DMS153 (cell line): ENCODE results near the gene MLH1.
"Not testable (repeated sequence)": the region's sequence is repeated elsewhere in the genome, so short reads cannot be mapped to it uniquely, and the experiment has no call there.

Experiments used
- DNase-seq: peaks from one replicate; lab custom pipeline; 2025; lab: John Stamatoyannopoulos, UW

MLH1 gene

DNA sequence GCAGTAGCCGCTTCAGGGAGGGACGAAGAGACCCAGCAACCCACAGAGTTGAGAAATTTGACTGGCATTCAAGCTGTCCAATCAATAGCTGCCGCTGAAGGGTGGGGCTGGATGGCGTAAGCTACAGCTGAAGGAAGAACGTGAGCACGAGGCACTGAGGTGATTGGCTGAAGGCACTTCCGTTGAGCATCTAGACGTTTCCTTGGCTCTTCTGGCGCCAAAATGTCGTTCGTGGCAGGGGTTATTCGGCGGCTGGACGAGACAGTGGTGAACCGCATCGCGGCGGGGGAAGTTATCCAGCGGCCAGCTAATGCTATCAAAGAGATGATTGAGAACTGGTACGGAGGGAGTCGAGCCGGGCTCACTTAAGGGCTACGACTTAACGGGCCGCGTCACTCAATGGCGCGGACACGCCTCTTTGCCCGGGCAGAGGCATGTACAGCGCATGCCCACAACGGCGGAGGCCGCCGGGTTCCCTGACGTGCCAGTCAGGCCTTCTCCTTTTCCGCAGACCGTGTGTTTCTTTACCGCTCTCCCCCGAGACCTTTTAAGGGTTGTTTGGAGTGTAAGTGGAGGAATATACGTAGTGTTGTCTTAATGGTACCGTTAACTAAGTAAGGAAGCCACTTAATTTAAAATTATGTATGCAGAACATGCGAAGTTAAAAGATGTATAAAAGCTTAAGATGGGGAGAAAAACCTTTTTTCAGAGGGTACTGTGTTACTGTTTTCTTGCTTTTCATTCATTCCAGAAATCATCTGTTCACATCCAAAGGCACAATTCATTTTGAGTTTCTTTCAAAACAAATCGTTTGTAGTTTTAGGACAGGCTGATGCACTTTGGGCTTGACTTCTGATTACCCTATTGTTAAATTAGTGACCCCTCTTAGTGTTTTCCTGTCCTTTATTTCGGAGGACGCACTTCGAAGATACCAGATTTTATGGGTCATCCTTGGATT lies at the start of gene MLH1:
TSS of gene MLH1 (plus strand) at position 193 of the 958 bp plus-strand sequence. CDS start at position 223, 30 bp downstream.
- no peak for DNase-seq

DNA sequence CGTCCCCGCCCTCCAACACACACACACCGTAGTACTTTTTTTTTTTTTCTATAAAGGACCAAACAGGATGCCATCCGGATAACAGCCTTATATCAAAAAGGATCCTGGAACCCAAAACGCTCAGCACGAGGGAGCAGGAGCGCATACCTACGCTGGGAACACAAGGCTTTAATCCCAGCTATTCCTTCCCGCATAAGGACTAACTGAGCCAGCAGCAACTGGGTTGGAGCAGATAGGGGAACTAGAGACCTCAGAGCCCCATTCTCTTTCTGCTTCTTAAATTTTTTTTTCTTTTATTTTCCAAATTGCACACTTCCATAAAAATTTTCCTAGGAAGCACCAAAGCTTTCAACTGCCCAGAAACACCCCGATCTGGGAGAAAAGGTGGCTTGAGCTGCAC lies 49.7 kb upstream of the MLH1 start:
- no peak for DNase-seq

DNA sequence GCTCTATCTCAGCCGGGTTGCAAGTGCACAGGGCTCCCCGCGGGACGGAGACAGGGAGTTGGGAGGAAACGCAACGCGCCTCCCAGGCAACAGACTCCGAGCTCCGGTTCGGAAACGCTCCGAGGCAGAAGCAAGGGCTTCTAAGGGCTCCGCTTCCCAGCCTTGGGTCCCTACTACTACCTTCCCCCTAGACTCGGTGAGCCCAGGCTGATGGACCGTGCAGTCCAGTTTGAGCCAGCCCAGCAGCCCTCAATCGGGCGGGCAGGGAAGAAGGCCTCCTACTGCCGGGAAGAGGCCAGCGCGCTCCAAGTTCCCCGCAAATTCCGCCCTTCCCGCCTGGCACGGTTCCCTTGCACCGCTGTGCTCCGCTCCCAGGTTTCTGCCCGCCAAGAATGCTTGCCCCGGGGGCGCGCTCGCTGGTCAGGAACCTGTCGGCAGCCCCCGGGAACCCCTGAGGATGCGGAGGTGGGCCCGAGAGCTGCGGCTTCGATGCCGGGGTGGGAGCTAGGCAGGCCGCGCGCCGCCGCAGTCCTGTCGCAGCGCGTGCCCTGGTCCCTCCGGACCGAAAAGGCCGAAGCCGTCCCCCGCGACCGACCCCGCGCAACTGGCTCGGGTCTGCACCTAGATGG lies 49.2 kb upstream of the MLH1 start:
- DNase-seq, result peak; percentile 7

DNA sequence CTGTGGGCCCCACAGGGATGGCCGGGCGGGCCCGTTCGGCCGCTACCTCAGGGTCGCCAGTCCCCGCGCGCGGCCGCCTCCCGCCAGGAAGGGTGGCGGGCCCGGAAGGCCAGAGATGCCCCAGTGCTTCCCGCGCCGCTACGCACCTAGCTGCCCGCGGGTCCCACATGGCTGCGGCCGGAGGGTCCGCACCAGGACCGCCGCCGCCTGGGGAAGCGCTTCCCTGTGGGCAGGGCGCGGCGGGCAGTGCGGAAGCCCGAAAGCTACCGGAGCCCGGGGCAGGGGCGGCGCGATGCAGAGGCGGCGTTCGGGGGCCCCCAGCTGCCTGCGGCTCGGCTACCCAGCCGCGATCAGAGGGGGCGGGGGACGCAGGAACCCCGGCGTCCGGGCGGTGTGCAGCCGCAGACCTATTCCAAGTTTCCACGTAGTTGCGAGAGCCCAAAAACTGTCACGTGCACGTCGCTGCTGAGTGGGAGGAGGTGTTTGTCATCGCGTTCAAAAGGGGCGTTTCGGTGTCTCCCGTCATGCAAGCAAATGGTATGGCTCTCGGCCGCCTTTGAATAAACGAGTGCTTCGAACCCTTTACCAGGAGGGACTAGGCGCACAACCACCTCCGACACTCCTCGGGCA lies 48.6 kb upstream of the MLH1 start, which contains the start of gene TRANK1:
TSS of gene TRANK1 (minus strand) at position 414 of the 630 bp plus-strand sequence. CDS start at position 169, 245 bp downstream.
- no peak for DNase-seq

DNA sequence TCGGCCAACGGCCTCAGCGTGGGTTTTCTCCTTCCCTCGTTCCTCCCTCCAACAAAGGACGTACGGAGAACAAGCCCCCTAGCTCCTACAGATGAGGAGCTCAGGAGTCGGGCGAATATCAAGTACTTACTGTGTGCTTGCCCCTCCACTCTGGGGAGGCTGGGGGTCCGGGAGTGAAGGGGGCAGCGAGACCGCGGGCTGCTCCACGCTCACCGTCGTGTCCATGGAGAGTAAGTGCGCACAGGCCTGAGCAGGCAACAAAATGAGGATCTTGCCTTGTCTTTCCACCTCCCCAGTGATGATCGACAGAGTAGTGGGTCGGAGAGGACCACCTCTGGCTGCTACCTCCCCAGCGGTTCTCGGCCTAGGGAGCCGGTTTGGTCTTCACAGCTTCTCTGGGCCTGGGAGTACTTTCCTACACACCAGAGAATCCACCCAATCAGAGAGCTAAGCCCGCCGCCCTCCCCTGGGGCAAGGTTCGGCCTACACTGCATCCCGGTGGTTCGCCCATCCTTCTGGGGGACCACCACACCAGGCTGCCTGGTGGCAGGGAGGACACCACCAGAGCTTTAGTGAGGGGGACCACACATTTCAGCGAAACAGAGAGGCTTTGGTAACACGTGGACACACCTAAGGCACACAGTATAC lies 47.9 kb upstream of the MLH1 start:
- DNase-seq, result no peak

DNA sequence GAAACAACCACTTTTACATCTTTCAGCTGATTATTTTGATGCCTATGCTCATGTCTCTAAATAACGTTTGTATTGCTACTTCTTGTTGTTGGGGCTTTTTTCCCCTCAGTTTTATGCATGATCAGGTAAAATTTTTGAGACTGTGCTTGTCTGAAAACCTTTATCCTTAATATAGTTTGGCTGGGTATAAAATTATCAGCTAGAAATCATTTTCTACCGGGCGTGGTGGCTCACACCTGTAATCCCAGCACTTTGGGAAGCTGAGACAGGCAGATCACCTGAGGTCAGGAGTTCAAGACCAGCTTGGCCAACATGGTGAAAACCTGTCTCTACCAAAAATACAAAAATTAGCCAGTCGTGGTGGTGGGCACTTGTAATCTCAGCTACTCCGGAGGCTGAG lies 45.5 kb upstream of the MLH1 start:
- not testable (repeated sequence) for DNase-seq

DNA sequence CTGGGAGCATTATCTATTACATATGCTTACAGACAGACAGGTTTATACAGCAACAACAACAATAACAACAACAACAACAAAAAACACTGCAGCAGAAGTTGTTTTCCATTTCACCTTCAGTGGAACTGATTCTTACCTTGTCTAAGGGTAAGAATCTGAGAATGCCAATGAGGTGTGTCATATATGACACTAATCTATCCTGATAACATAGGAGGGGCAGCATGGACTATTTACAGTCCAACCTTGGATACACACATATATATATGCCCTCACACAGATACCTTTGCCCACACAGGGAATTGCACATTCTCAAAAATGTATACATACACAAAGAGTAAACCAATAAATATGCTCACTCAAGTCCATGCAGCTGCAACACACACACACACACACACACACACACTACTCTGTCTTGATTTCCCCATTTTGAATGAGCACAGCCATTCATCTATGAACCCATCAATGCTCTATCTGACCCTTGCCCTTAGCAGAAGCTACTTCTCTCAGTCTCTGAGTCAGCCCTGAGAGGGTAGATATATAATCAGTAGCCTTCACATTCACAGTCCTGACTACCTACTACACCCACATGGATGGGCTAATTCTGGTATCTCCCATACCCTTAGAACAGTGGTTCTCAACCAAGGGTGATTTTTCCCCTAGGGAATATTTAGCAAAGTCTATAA lies 38.7 kb upstream of the MLH1 start:
- DNase-seq, result no peak

DNA sequence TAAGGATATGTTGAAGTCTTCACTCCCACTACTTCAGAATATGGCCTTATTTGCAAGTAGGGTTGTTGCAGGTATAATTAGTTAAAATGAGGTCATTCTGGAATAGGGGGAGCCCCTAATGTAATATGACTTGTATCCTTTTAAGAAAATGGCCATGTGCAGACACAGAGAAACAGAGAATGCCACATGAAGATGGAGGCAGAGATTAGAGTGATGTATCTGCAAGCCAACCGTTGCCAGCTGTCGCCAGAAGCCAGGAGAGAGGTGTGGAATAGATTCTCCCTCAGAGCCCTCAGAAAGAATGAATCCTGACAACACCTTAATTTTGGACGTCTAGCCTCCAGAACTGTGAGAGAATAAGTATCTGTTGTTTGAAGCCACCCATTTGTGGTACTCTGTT lies 37.2 kb upstream of the MLH1 start:
- no peak for DNase-seq

DNA sequence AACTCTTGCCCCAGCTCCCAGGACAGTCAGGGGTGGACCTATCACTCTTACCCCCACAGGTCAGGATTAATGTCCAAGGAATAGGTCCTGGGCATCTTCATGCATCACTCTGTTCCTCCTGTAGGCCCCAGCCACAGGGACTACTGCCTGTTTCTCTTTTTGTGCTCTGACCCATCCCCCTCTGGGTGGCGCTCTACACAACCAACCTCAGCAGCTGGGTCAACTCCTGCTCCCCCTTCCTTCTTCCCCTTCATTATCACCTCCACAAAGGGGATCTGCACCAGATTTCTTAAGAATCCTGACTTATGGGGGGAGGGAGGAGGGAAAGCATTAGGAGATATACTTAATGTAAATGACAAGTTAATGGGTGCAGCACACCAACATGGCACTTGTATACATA lies 36.3 kb upstream of the MLH1 start:
- DNase-seq, result no peak

DNA sequence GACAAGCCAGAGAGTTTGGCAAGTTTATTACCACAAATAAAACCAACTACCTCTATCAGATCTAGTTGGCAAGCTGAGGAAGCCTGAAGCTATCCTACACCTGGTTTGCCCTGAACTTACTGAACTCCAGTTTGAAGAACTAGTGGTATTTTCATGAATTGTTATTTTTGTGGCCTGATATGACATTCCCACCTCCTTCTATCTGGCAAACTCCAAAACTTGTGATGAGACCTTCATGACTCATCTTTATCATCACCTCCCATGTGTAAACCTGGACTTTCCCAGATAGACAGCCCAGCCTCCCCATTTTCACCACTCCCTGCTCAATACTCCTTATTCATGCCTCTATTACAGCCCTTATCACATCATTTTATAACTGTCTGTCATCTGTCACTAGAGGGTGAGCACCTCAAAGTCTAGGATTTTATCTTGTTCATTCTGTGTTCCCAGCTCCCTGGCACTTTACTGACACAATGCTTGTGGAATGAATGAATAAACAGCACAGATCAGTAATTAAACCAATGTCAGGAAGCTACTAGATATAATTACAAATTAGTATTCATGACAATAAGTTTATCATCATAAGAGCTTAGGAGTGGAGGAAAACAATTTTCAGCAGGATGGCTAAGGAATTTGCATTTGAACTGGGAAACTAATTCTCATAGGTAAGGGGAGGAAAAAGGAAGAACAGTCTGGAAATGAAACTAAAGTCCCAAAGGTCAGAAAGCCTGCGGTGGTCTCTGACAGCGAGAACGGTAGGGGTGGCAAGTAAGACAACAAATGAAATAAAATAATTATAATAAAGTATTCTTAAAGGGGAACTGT lies 35.2 kb upstream of the MLH1 start:
- no peak for DNase-seq

DNA sequence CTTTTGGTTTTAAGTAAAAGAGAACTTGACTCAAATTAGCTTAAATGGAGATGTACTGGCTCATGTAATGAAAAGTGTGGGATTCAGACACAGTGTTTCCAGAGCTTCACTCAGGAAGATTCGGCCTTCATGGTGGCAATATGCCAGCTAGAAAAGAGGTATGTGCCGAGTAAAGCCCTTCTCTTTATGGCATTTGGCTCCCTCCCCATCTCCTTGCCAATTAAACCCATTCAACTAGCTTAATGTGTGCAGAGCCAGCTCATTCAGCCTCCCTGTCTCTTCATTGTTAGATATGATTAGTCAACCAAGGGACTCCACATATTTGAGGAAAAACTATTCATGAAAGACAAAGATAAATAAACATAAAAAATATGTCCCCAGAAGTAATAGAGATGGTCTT lies 33.5 kb upstream of the MLH1 start:
- DNase-seq, result peak; percentile 82

DNA sequence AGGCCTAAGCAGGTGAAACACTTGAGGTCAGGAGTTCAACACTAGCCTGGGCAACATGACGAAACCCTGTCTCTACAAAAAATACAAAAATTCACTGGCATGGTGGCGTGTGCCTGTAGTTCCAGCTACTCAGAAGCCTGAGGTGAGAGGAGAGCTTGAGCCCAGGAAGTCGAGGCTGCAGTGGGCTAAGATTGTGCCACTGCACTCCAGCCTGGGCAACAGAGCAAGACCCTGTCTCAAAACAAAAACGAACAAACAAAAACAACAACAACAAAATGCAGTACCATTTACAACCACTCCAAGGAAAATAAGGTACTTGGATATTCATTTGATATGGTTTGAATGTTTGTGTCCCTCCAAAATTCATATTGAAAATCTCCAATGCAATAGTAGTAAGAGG lies 32.8 kb upstream of the MLH1 start:
- no peak for DNase-seq

DNA sequence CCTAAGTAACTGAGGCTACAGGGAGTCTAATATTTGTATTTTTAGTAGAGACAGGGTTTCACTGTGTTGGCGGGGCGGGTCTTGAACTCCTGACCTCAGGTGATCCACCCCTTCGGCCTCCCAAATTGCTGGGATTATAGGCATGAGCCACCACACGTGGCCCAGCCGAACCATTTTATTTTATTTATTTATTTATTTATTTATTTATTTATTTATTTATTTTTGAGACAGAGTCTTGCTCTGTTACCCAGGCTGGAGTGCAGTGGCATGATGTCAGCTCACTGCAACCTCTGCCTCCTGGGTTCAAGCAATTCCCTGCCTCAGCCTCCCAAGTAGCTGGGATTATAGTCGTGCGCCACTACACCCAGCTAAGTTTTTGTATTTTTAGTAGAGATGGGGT lies 30.3 kb upstream of the MLH1 start:
- not testable (repeated sequence) for DNase-seq

DNA sequence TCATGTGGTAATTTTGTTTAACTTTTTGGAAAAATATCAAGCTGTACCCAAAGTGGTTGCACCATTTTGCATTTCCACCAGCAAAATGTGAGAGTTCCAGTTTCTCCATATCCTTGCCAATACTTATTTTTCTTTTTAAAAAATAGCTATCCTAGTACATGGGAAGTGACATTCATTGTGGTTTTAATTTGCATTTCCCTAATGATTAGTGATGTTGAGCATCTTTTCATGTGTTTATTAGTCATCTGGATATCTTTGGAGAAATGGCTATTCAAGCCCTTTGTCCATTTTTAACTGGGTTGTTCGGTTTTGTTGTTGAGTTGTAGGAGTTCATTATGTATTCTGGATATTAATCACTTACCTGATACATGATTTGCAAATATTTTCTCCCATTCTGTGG lies 29.0 kb upstream of the MLH1 start:
- DNase-seq, result no peak

DNA sequence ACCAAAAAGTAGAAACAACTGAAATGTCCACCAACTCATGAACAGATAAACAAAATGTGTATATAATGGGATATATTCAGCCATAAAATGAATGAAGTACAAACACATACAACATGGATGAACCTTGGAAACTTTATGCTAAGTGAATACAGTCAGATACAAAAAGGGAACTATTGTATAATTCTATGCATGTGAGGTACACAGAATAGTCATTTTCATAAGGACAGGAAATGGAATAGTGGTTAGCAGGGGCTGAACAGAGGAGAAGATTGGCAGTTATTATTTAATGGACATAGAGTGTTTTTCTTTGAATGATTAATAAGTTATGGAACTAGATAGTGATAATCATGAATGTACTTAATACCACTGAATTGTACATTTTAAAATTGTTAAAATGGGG lies 28.5 kb upstream of the MLH1 start:
- DNase-seq, result no peak

DNA sequence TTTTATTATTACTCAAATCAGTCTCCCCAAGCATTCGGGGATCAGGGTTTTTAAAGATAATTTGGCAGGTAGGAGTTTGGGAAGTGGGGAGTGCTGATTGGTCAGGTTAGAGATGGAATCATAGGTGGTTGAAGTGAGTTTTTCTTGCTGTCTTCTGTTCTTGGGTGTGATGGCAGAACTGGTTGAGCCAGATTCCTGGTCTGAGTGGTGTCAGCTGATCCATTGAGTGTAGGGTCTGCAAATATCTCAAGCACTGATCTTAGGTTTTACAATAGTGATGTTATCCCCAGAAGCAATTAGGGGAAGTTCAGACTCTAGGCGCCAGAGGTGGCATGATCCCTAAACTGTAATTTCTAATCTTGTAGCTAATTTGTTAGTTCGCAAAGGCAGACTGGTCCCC lies 27.9 kb upstream of the MLH1 start:
- peak; percentile 51 for DNase-seq

DNA sequence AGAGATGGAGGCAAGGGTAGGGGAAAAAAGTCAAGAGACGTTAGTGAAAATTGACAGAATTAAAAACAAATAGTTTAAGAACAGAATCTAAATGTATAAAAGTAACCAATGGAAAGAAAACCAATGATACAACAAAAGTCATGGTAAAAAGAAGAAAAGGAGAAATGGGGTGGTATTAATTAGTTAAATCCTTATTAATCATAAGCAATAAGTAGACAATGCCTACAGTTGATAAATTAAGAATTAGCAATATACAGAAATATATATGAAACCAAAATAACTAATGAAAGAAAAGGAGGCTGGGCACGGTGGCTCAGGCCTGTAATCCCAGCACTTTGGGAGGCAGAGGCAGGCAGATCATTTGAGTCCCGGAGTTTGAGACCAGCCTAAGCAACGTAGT lies 24.2 kb upstream of the MLH1 start:
- no peak for DNase-seq

DNA sequence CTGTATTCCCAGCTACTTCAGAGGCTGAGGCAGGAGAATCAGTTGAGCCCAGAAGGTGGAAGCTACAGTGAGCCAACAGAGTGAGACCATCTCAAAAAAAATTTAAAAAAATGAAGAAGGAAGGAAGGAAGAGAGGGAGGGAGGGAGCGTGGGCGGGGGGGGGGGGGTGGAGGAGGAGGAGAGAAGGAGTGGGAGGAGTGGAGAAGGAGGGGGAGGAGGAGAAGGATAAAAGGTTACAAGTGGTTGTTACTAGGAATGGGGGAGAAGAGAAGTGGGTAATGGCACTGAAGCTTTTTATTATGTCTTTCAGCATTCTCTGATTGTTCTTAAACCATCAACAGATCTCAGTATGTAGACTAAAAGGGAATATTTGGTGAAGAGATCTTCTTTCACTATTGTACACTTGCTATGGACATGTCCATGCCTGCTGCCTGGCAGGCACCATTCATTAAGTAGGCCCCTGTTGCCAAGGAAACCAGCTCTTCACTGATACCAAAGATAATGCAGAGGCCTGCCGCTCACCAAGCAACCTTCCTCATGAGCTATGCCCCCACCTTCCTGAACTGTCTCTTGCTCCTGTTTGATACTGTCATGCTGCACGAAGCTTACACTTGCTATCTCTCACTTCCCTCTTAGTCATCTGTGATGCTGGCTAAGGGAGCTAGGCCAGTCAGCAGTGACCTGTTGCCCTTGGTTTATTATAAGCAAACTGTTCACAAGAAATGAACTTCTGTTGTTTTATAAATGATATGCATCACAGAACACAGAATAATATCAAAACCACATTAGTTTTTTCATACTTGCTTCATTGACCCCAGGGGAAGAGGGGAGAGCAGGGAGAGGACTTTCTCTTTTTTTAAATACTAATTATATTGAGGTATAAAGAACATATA lies 23.5 kb upstream of the MLH1 start:
- peak; percentile 95 for DNase-seq

DNA sequence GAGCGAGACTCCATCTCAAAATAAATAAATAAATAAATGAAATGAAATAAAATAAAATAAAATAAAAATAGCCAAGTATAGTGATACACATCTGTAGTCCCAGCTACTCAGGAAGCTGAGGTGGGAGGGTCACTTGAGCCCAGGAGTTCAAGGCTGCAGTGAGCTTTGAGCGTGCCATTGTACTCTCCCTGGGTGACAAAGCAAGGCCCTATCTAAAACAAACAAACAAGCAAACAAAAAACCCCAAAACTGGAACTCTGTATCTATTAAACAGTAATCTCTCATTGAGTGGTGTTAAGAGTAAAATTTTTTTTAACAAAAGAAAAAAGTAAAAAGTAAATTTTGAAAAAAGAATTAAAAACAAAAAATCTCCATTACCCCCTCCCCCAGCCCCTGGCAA lies 21.2 kb upstream of the MLH1 start:
- DNase-seq, result no peak

DNA sequence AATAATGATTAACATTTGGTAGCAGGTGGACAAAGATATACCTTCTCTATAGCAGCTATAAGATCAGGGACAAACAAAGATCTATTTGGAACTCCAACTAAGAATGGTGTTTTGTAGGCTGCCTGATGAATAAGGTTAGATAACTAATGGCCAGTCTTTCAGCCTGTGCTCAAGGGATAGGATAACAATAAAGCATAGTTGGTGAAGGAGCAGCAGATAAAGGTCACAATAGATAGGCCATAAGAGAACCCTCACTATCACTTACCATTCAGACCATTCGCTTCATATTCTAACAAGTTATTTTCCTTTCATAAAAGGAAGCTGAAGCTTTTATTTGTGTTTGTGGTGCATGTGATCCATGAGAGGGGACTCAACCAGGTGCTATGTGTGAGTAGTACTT lies 20.2 kb upstream of the MLH1 start:
- no peak for DNase-seq
